SK-N-SH (cell line): ENCODE measurements around the gene UBE3B.

Experiments
- CTCF ChIP-seq: fragments of 200-600 bp; sonication (generic); IDR thresholded peaks from 2 replicates; pipeline ENCODE4 v1.6.1; 2017; ENCODE audit warnings: antibody characterized with exemption, mild to moderate bottlenecking, moderate library complexity
- ELF1 ChIP-seq: IDR thresholded peaks from 2 replicates; pipeline ENCODE4 v1.4.0; 2012

DNA sequence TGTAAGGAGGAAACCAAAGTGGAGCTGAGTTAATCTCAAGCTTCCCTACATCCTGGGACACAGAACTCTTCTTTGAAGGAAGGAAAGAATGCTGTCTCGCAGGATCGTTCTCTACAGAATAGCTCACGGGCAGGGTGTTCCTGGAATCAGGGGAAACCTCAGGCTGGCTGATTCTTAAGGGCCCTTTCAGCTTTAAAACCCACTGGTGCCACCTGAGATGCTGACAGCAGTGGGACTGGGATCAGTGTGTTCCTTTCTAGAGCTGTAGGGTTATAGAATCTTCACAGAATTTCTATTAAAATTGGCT is 47.8 kb downstream of the UBE3B start:
- TF ChIP-seq ELF1, result no peak
- no peak for TF ChIP-seq CTCF
